ENCODE results near the gene METTL1. TPM values are rescaled to one million over a fixed set of nuclear protein-coding genes. Genes with fewer than 3 reads are reported as not detected.

METTL1 gene
- total RNA-seq, 1 experiment from 2014 or later = 37.8 TPM

DNA sequence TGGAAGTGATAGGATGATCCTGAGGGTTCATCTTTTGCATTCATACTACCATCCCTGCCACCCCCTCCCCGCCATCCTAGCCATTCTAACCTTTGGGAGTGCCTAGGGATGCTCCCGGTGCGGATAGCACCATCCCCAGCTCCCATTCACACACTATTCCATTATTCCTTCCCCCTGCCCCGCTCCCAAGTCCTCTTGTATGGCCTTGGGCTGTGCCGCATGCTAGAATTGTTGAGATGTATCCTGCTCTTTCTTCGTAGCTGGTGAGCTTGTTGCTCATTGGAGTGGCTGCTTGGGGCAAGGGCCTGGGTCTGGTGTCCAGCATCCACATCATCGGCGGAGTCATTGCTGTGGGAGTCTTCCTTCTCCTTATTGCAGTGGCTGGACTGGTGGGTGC is 26.4 kb downstream of the METTL1 start:
- TF ChIP-seq, protein P1, sequence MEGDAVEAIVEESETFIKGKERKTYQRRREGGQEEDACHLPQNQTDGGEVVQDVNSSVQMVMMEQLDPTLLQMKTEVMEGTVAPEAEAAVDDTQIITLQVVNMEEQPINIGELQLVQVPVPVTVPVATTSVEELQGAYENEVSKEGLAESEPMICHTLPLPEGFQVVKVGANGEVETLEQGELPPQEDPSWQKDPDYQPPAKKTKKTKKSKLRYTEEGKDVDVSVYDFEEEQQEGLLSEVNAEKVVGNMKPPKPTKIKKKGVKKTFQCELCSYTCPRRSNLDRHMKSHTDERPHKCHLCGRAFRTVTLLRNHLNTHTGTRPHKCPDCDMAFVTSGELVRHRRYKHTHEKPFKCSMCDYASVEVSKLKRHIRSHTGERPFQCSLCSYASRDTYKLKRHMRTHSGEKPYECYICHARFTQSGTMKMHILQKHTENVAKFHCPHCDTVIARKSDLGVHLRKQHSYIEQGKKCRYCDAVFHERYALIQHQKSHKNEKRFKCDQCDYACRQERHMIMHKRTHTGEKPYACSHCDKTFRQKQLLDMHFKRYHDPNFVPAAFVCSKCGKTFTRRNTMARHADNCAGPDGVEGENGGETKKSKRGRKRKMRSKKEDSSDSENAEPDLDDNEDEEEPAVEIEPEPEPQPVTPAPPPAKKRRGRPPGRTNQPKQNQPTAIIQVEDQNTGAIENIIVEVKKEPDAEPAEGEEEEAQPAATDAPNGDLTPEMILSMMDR (IDR thresholded peaks at IDR 0.05; ENCODE audit: insufficient read depth in 1 of 2, low read depth in 1 of 2, low read length in 1 of 2, severe bottlenecking in 1 of 2, unreplicated experiment in 1 of 2) = no peak
- Mint-ChIP-seq H3K9me3 (ENCODE audit: unreplicated experiment) (no peaks in the 10 kb centered on the region), H3K4me1 (ENCODE audit: low read depth, unreplicated experiment) (peaks cover 19% of the 10 kb centered on the region), H3K4me3 (ENCODE audit: unreplicated experiment) (peak overlapping the region; percentile 96), H3K36me3 (ENCODE audit: insufficient read depth, unreplicated experiment) (peaks cover 61% of the 10 kb centered on the region), H3K27ac (ENCODE audit: unreplicated experiment) (peak overlapping the region; percentile 98), H3K27me3 (ENCODE audit: insufficient read depth, unreplicated experiment) (peaks cover 6% of the 10 kb centered on the region)
- H3K27me3 ChIP-seq (replicated peaks; ENCODE audit: control insufficient read depth, insufficient read depth, low read length) = no peaks in the 10 kb centered on the region
- CTCF ChIA-PET = interaction anchor here (0.6 to 1.5 kb wide), 4 partner anchors 9 to 1409 kb away, joined by 4 to 10 read pairs (median 7); no protein-coding TSS in a partner anchor
- no peaks in the 10 kb centered on the region for H3K9me3 ChIP-seq
- DNase-seq = peak in 1 of 2 experiments; percentile 19
- BruUV-seq (replicated peaks) = TSS peak; percentile 49
- peaks cover 3% of the 10 kb centered on the region; the same call in 1 of the 2 replicates for H3K36me3 ChIP-seq (ENCODE audit: control insufficient read depth, insufficient read depth, low read length)
- H3K4me1 ChIP-seq = peaks cover 10% of the 10 kb centered on the region
- intact Hi-C loops (cut with micrococcal nuclease; ENCODE audit: unreplicated experiment) = no loop called here
- POLR2A ChIA-PET = interaction anchor here (0.5 to 1.2 kb wide), 3 partner anchors 13 to 1916 kb away, joined by 4 to 5 read pairs (median 4); partner anchors contain the start of genes DNAJC14, EEF1AKMT3 and METTL1
- H3K4me3 ChIP-seq (ENCODE audit: low read depth, low read length) = peak overlapping the region; percentile 64

DNA sequence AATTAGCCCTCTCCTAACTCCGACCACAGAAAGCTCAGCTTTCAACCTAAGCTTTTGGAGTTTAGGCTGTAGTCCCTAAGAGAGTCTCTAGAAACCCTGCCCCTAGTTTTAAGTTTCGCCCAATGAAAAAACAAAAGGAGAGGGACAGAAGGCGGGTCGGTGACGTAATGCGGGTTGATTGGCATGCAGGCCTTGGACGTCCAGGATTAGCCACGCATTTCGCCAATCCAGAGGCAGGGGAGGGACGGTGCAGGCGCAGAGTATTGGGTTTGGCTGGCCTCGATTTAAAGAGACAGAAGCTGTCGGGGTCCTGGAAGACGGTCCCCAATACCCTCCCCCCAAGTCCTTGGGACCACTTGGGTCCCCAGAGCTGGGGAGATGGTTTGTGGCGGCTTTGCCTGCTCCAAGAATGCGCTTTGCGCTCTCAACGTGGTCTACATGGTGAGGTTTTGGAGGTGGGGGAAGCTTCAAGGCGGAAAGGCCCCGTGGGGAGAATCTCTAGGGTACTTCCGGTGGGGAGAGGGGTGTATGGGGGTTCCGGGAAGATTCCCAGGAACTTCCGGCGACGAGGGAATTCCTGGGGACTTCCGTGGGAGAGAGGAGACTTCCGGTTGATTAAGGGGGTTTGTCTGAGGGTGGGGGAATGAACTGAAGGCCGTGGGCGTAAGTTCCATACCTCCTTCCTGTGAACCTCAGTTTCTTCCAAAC is 27.0 kb downstream of the METTL1 start, which contains the start of gene TSPAN31:
Gene TSPAN31 (plus strand): TSS at position 263 of the 708 bp plus-strand sequence. CDS start 116 bp downstream, at position 379.
- CTCF ChIA-PET = interaction anchor here (0.7 to 1.5 kb wide), 5 partner anchors 9 to 162 kb away, joined by 3 to 10 read pairs (median 4); no protein-coding TSS in a partner anchor
- intact Hi-C loops (cut with micrococcal nuclease; ENCODE audit: unreplicated experiment) = no loop called here
- BruUV-seq (replicated peaks) = no TSS peak

More for the DNA sequence above, 27.0 kb downstream of the METTL1 start, which contains the start of gene TSPAN31:
- Histone ChIP-seq H3K27me3 (replicated peaks; ENCODE audit: control insufficient read depth, insufficient read depth, low read length) (no peaks in the 10 kb centered on the region), H3K4me3 (ENCODE audit: low read depth, low read length) (peak within 1 kb of the TSS; percentile 64), H3K36me3 (ENCODE audit: control insufficient read depth, insufficient read depth, low read length) (no peaks in the 10 kb centered on the region; the same call in 1 of the 2 replicates), H3K4me1 (peaks cover 10% of the 10 kb centered on the region), H3K9me3 (no peaks in the 10 kb centered on the region)
- POLR2A ChIA-PET = interaction anchor here (0.5 to 1.2 kb wide), 6 partner anchors 9 to 1915 kb away, joined by 4 to 5 read pairs (median 4); partner anchors contain the start of genes DNAJC14, EEF1AKMT3 and METTL1
- H3K4me1 Mint-ChIP-seq (ENCODE audit: low read depth, unreplicated experiment) = peaks cover 19% of the 10 kb centered on the region
- H3K27ac Mint-ChIP-seq (ENCODE audit: unreplicated experiment) = peak within 1 kb of the TSS; percentile 98
- H3K36me3 Mint-ChIP-seq (ENCODE audit: insufficient read depth, unreplicated experiment) = peaks cover 57% of the 10 kb centered on the region
- H3K27me3 Mint-ChIP-seq (ENCODE audit: insufficient read depth, unreplicated experiment) = peaks cover 6% of the 10 kb centered on the region
- TF ChIP-seq, protein P1 (IDR thresholded peaks at IDR 0.05; ENCODE audit: insufficient read depth in 1 of 2, low read depth in 1 of 2, low read length in 1 of 2, severe bottlenecking in 1 of 2, unreplicated experiment in 1 of 2) = no peak
- DNase-seq = peak; percentile 95 to 97
- H3K4me3 Mint-ChIP-seq (ENCODE audit: unreplicated experiment) = peak within 1 kb of the TSS; percentile 96
- no peaks in the 10 kb centered on the region for H3K9me3 Mint-ChIP-seq (ENCODE audit: unreplicated experiment)

All from Caco-2 (cell line).